Measurements from ENCODE around the gene NCOA1.
"Not testable (repeated sequence)": the region's sequence is repeated elsewhere in the genome, so short reads cannot be mapped to it uniquely, and the experiment has no call there.

The NCOA1 gene

DNA sequence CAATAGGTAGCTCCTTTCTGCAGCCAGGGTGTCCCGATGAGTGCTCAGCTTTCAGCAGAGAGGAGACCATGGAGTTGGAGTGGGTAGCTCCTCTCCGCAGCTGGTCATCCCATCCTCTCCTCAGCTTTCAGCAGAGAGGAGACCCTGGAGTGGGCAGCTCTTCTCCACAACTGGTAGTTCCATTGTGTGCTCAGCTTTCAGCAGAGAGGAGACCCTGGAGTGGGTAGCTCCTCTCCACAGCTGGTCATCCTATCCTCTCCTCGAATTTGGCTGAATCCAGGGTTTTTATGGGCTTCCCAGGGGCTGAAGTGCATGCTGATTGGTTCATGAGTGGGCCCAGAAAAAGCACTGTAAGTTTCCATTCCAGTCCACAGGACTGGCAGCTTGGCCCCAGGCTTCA lies 75.2 kb downstream of the NCOA1 start:
- DNase-seq (ENCODE audit: low read depth in 1 of 2, low spot score in 1 of 2): no peak
- TF ChIP-seq POLR2AphosphoS5 (IDR thresholded peaks at IDR 0.05; ENCODE audit: low read depth) (no peak), CTCF (IDR thresholded peaks at IDR 0.05; ENCODE audit: insufficient read depth, low read length) (no peak), REST (IDR thresholded peaks at IDR 0.05; ENCODE audit: insufficient replicate concordance, low read depth) (no peak), GABPA (IDR thresholded peaks at IDR 0.05; ENCODE audit: low read depth) (no peak), SPI1 (IDR thresholded peaks at IDR 0.05; ENCODE audit: borderline replicate concordance, low read depth) (no peak)
- Histone ChIP-seq H3K27ac (replicated peaks) (no peak overlapping the region), H3K4me3 (replicated peaks; ENCODE audit: insufficient read depth, low read length) (no peak overlapping the region), H3K27me3 (ENCODE audit: insufficient read depth, poor library complexity, severe bottlenecking) (no peaks in the 10 kb centered on the region)

DNA sequence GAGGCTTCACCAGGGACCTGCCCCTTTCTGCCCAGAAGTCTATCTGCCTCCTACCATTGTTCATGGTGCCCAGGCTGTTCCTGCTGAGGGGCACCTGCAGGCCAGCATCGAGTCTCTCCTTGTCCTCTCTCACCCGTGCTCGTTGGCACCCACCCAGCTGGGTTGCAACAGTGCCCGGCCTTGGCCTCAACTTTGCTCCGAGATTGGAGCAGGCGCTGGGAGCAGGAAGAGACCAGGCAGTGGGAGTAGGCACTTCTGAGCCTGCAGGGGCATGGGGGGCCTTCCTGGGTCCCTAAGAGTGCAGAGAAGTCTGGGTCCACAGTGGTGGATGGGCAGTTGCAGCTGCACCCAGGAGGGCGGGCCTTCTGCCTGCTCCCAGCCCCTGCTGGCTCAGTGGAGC lies 75.6 kb downstream of the NCOA1 start:
- no peak for DNase-seq (ENCODE audit: low read depth in 1 of 2, low spot score in 1 of 2)
- Histone ChIP-seq H3K27me3 (ENCODE audit: insufficient read depth, poor library complexity, severe bottlenecking) (no peaks in the 10 kb centered on the region), H3K27ac (replicated peaks) (no peak overlapping the region), H3K4me3 (replicated peaks; ENCODE audit: insufficient read depth, low read length) (no peak overlapping the region)
- TF ChIP-seq CTCF (IDR thresholded peaks at IDR 0.05; ENCODE audit: insufficient read depth, low read length) (no peak), SPI1 (IDR thresholded peaks at IDR 0.05; ENCODE audit: borderline replicate concordance, low read depth) (no peak), POLR2AphosphoS5 (IDR thresholded peaks at IDR 0.05; ENCODE audit: low read depth) (no peak), GABPA (IDR thresholded peaks at IDR 0.05; ENCODE audit: low read depth) (no peak), REST (IDR thresholded peaks at IDR 0.05; ENCODE audit: insufficient replicate concordance, low read depth) (no peak)

DNA sequence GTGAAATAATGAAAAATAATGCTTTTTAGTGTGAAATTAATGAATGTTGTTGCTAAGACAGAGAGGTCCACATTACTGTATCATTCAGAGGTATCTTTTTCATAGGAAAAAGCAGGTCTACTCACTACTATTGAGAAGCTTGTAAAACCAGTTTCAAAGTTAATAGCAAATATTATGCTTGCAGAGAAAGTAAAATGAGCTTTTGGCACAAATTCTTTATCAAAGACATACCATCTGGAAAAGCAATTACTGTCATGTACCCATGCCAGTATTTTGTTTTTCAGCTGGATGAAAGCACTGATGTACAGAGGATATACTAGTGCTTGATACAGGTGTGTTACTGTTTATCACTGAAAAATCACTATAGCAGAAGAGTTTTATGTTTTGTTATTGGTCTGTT lies 77.5 kb downstream of the NCOA1 start:
- Histone ChIP-seq H3K27ac (replicated peaks) (no peak overlapping the region), H3K4me3 (replicated peaks; ENCODE audit: insufficient read depth, low read length) (no peak overlapping the region), H3K27me3 (ENCODE audit: insufficient read depth, poor library complexity, severe bottlenecking) (no peaks in the 10 kb centered on the region)
- no peak for DNase-seq (ENCODE audit: low read depth in 1 of 2, low spot score in 1 of 2)
- TF ChIP-seq CTCF (IDR thresholded peaks at IDR 0.05; ENCODE audit: insufficient read depth, low read length) (no peak), GABPA (IDR thresholded peaks at IDR 0.05; ENCODE audit: low read depth) (no peak), SPI1 (IDR thresholded peaks at IDR 0.05; ENCODE audit: borderline replicate concordance, low read depth) (no peak), REST (IDR thresholded peaks at IDR 0.05; ENCODE audit: insufficient replicate concordance, low read depth) (no peak), POLR2AphosphoS5 (IDR thresholded peaks at IDR 0.05; ENCODE audit: low read depth) (no peak)

GRCh38 chr2:24569565-24569964 lies 78.5 kb downstream of the NCOA1 start:
- DNase-seq (ENCODE audit: low read depth in 1 of 2, low spot score in 1 of 2); H3K4me3 ChIP-seq (replicated peaks; ENCODE audit: insufficient read depth, low read length); H3K27ac ChIP-seq (replicated peaks); H3K27me3 ChIP-seq (ENCODE audit: insufficient read depth, poor library complexity, severe bottlenecking): not testable (repeated sequence)

Data from HL-60 (cell line).